PC-3 (cell line): ENCODE measurements around the gene GPR18. TPM values are rescaled to one million over a fixed set of nuclear protein-coding genes. Genes with fewer than 3 reads are reported as not detected.

Experiments
- ATAC-seq: fragments of 200-7000 bp; cut with Tn5 transposase; 2 replicates; pipeline ENCODE4 v1.9.1; 2020; ENCODE audit warnings: mild to moderate bottlenecking, moderate library complexity
- BruUV-seq: library from RNA; stranded (reverse); fragments of 400-500 nt; replicated peaks from 2 replicates; lab custom pipeline; 2021; lab: Mats Ljungman, UMichigan
- CTCF ChIA-PET: fragments of 300-600 bp; sonication (Branson Sonifier 250); formaldehyde crosslinking; loops from one replicate; lab custom pipeline; 2022; ENCODE audit warnings: antibody characterized with exemption; lab: Charles Lee
- POLR2A ChIA-PET: fragments of 300-600 bp; sonication (Branson Sonifier 250); formaldehyde crosslinking; loops from one replicate; lab custom pipeline; 2022; ENCODE audit warnings: antibody characterized with exemption; ENCODE audit not compliant: unreplicated experiment; lab: Charles Lee
- DNase-seq: peaks from one replicate; pipeline ENCODE4 v3.0.0-alpha.2; 2015
- H2AFZ ChIP-seq: fragments of 300-600 bp; sonication (generic); 2 replicates; pipeline ENCODE4 v1.6.0; 2016; ENCODE audit warnings: antibody characterized with exemption, low read length
- H3F3A ChIP-seq: fragments of 300-600 bp; sonication (generic); one replicate; pipeline ENCODE4 v1.6.0; 2017; ENCODE audit warnings: antibody characterized with exemption, low read length, control low read depth, mild to moderate bottlenecking; ENCODE audit not compliant: unreplicated experiment
- H3K27ac ChIP-seq: fragments of 300-600 bp; sonication (generic); 2 replicates; pipeline ENCODE4 v1.5.1; 2016; ENCODE audit warnings: mild to moderate bottlenecking, low read length
- H3K27me3 ChIP-seq: fragments of 300-600 bp; sonication (generic); 2 replicates; pipeline ENCODE4 v1.6.1; 2016; ENCODE audit warnings: low read length, mixed read lengths
- H3K36me3 ChIP-seq: fragments of 300-600 bp; sonication (generic); 2 replicates; pipeline ENCODE4 v1.6.1; 2016; ENCODE audit warnings: low read depth, mixed run types, low read length, mixed read lengths
- H3K4me1 ChIP-seq: fragments of 300-600 bp; sonication (generic); 2 replicates; pipeline ENCODE4 v1.5.1; 2016; ENCODE audit warnings: low read length; ENCODE audit not compliant: insufficient read depth
- H3K4me2 ChIP-seq: fragments of 300-600 bp; sonication (generic); 2 replicates; pipeline ENCODE4 v1.6.0; 2016; ENCODE audit warnings: low read length
- H3K4me3 ChIP-seq: fragments of 300-600 bp; sonication (generic); 2 replicates; pipeline ENCODE4 v1.5.1; 2016; ENCODE audit warnings: mild to moderate bottlenecking, low read length, mixed read lengths
- H3K79me2 ChIP-seq: fragments of 300-600 bp; sonication (generic); 2 replicates; pipeline ENCODE4 v1.6.1; 2017; ENCODE audit warnings: low read length, mixed read lengths
- H3K9ac ChIP-seq: fragments of 300-600 bp; sonication (generic); 2 replicates; pipeline ENCODE4 v1.6.0; 2016; ENCODE audit warnings: mild to moderate bottlenecking, low read length
- H3K9me2 ChIP-seq: fragments of 300-600 bp; sonication (generic); replicated peaks from 2 replicates; pipeline ENCODE4 v1.6.1; 2016; ENCODE audit warnings: mixed run types, low read length, mixed read lengths
- H3K9me3 ChIP-seq: fragments of 300-600 bp; sonication (generic); 2 replicates; pipeline ENCODE4 v1.6.1; 2016; ENCODE audit warnings: low read length, mixed read lengths
- H4K20me1 ChIP-seq: fragments of 300-600 bp; sonication (generic); 2 replicates; pipeline ENCODE4 v1.6.1; 2016; ENCODE audit warnings: low read length, mixed read lengths
- EZH2 ChIP-seq: fragments of 300-600 bp; sonication (generic); IDR thresholded peaks from one replicate; pipeline ENCODE4 v1.6.1; 2017; ENCODE audit warnings: antibody characterized with exemption, mild to moderate bottlenecking, low read length; ENCODE audit not compliant: unreplicated experiment
- EZH2phosphoT487 ChIP-seq: fragments of 300-600 bp; sonication (generic); IDR thresholded peaks from 2 replicates; pipeline ENCODE4 v1.6.1; 2018; ENCODE audit warnings: mild to moderate bottlenecking, antibody characterized with exemption, low read length, borderline replicate concordance
- intact Hi-C: fragments of 100-400 bp; cut with micrococcal nuclease; formaldehyde crosslinking; loops from 2 replicates; pipeline ENCODE4 v1.9.0; 2023
- total RNA-seq: library from RNA; depleted of rRNA; stranded (reverse); fragments of >200 nt; gene quantifications from 2 replicates; pipeline ENCODE4 v1.2.3, GENCODE V29; 2014; rRNA removed
- TF ChIP-seq, protein P1 (sequence below): fragments of 300-600 bp; sonication (generic); conservative IDR thresholded peaks from 2 replicates; pipeline ENCODE4 v1.5.1; 2017; ENCODE audit warnings: antibody characterized with exemption, low read depth, mild to moderate bottlenecking, low read length

GPR18 gene
- total RNA-seq, 1 experiment from 2014 or later = not detected

DNA sequence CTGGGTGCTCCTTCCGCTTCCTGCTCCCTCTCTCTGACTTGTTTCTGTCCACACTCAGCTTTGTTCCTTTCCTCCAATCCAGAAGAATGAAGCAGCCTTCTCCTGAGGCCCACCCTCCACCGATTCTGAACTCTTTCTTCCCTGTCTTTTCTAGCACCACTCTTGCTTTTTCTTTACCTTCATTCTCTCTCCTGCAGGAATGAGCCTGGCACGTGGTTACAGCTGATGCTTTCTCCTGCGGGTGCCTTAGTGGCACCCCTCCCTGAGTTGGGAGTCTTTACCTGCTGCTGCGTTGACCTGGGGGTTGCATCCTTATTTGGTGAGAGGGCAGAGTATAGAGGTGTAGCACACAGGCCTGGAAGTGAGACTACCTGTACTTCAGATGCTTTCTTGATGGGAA is 51.3 kb downstream of the GPR18 start:
- peaks cover 7% of the 10 kb centered on the region; the same call in 1 of the 2 replicates for H4K20me1 ChIP-seq
- H2AFZ ChIP-seq = no peak overlapping the region
- no peak overlapping the region for H3K4me3 ChIP-seq
- H3K27ac ChIP-seq = no peak overlapping the region
- BruUV-seq = no TSS peak
- no peaks in the 10 kb centered on the region for H3F3A ChIP-seq
- H3K4me1 ChIP-seq = peaks cover 12% of the 10 kb centered on the region
- no peak overlapping the region for H3K4me2 ChIP-seq
- TF ChIP-seq EZH2phosphoT487 (no peak), EZH2 (no peak)
- TF ChIP-seq, protein P1, sequence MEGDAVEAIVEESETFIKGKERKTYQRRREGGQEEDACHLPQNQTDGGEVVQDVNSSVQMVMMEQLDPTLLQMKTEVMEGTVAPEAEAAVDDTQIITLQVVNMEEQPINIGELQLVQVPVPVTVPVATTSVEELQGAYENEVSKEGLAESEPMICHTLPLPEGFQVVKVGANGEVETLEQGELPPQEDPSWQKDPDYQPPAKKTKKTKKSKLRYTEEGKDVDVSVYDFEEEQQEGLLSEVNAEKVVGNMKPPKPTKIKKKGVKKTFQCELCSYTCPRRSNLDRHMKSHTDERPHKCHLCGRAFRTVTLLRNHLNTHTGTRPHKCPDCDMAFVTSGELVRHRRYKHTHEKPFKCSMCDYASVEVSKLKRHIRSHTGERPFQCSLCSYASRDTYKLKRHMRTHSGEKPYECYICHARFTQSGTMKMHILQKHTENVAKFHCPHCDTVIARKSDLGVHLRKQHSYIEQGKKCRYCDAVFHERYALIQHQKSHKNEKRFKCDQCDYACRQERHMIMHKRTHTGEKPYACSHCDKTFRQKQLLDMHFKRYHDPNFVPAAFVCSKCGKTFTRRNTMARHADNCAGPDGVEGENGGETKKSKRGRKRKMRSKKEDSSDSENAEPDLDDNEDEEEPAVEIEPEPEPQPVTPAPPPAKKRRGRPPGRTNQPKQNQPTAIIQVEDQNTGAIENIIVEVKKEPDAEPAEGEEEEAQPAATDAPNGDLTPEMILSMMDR = no peak
- H3K9me2 ChIP-seq = no peaks in the 10 kb centered on the region
- peaks cover 92% of the 10 kb centered on the region for H3K79me2 ChIP-seq
- H3K27me3 ChIP-seq = no peaks in the 10 kb centered on the region
- H3K36me3 ChIP-seq = no peaks in the 10 kb centered on the region
- DNase-seq (no peak), ATAC-seq (no peak)
- ChIA-PET CTCF (no interaction called here), POLR2A (no interaction called here)
- intact Hi-C loops = no loop called here
- H3K9ac ChIP-seq = no peak overlapping the region
- H3K9me3 ChIP-seq = no peaks in the 10 kb centered on the region

DNA sequence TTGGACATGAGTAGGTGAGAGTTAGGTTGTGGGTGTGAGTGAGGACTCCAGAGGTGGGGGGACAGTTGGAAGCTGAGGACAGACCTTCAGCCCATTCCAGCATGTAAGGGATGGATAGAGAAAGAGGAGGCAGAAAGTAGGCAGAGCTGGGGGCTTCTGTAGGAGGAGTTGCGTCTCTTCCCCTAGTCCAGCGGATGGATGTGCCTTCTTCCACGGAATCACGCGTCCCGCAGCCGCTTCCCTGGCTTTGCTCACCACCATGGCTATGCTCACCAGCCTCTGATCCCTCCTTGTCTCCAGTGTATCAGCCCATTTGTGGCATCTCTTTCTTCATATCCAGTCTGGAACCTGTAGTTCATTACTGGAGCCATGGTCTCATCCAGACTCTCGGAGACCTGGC is 52.0 kb downstream of the GPR18 start:
- Histone ChIP-seq H3K79me2 (peaks cover 92% of the 10 kb centered on the region), H3K27ac (no peak overlapping the region), H2AFZ (no peak overlapping the region), H3K9ac (no peak overlapping the region), H3K9me2 (no peaks in the 10 kb centered on the region), H3K27me3 (no peaks in the 10 kb centered on the region), H3K4me1 (peaks cover 12% of the 10 kb centered on the region), H3F3A (no peaks in the 10 kb centered on the region), H3K4me2 (no peak overlapping the region), H3K4me3 (no peak overlapping the region), H3K9me3 (no peaks in the 10 kb centered on the region), H3K36me3 (no peaks in the 10 kb centered on the region), H4K20me1 (peaks cover 7% of the 10 kb centered on the region; the same call in 1 of the 2 replicates)
- intact Hi-C loops = no loop called here
- ChIA-PET CTCF (no interaction called here), POLR2A (no interaction called here)
- TF ChIP-seq EZH2phosphoT487 (no peak), EZH2 (no peak)
- TF ChIP-seq, protein P1 = no peak
- ATAC-seq = no peak
- DNase-seq = no peak
- BruUV-seq = no TSS peak

DNA sequence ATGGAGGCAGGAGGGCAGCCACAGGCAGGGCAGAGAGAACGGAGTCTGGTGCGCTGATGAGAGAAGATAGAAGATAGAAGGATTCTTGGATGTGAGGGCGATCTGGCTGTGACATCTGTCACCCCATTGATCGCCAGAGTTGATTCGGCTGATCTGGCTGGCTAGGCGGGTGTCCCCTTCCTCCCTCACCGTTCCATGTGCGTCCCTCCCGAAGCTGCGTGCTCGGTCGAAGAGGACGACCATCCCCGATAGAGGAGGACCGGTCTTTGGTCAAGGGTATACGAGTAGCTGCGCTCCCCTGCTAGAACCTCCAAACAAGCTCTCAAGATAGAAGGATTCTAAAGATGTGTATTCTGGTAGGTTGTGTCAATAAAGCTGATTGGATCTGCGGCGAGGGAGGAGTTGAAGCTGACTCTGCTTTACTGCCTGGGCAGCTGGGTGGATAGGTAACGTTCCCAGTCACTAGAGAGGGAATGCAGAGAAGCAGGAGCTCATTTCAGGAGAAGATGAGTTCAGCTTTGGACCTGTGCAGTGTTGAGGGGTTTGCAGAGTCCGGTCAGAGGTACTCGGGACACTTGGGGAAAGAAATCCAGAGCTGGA is 52.5 kb downstream of the GPR18 start:
- Histone ChIP-seq H3K9me2 (no peaks in the 10 kb centered on the region), H3K4me1 (peaks cover 12% of the 10 kb centered on the region), H4K20me1 (peaks cover 7% of the 10 kb centered on the region; the same call in 1 of the 2 replicates), H2AFZ (no peak overlapping the region), H3K27me3 (no peaks in the 10 kb centered on the region), H3K4me2 (no peak overlapping the region), H3K9me3 (no peaks in the 10 kb centered on the region), H3K4me3 (no peak overlapping the region), H3K79me2 (peaks cover 92% of the 10 kb centered on the region), H3K27ac (no peak overlapping the region), H3F3A (no peaks in the 10 kb centered on the region), H3K36me3 (no peaks in the 10 kb centered on the region), H3K9ac (no peak overlapping the region)
- DNase-seq (no peak), ATAC-seq (no peak)
- no TSS peak for BruUV-seq
- ChIA-PET CTCF (no interaction called here), POLR2A (no interaction called here)
- intact Hi-C loops = no loop called here
- TF ChIP-seq EZH2phosphoT487 = no peak
- no peak for TF ChIP-seq EZH2
- TF ChIP-seq, protein P1 = no peak

Other genes with a start within 250 kb of the GPR18 start
- 34.5 and 37.1 TPM in 2 replicates for gene UBAC2, start 57.5 kb downstream of the GPR18 start, total RNA-seq
- not detected in 2 replicates for gene GPR183, start 49.0 kb upstream of the GPR18 start, total RNA-seq
- 80.7 and 84.6 TPM in 2 replicates for gene TM9SF2, start 243.1 kb upstream of the GPR18 start, total RNA-seq